K562 (cell line): ENCODE data around the gene DUSP5. TPM values are rescaled to one million over a fixed set of nuclear protein-coding genes. Genes with fewer than 3 reads are reported as not detected.
A peak's percentile ranks its signal among the peaks of the same experiment; 100 is the strongest.

Source experiments
- CREM ChIP-seq: IDR thresholded peaks from 2 replicates; pipeline ENCODE4 v1.6.1; 2014; ENCODE audit warnings: antibody characterized with exemption, low read depth
- ELF1 ChIP-seq: fragments of 200-800 bp; sonication (Bioruptor generic); IDR thresholded peaks from 2 replicates; pipeline ENCODE4 v1.6.1; 2016; ENCODE audit warnings: missing genetic modification characterization, missing compliant biosample characterization
- ESRRA ChIP-seq: fragments of 450-650 bp; IDR thresholded peaks from 2 replicates; pipeline ENCODE4 v1.6.1; 2014; ENCODE audit warnings: low read depth, mild to moderate bottlenecking, moderate library complexity, borderline replicate concordance
- FOXA1 ChIP-seq: fragments of 450-650 bp; IDR thresholded peaks from 2 replicates; pipeline ENCODE4 v1.6.1; 2016; ENCODE audit warnings: mild to moderate bottlenecking, borderline replicate concordance
- HNRNPLL ChIP-seq: fragments of 200-400 bp; formaldehyde crosslinking; IDR thresholded peaks from 2 replicates; pipeline ENCODE4 v1.6.1; 2017; ENCODE audit warnings: low read length, low read depth, mild to moderate bottlenecking; ENCODE audit not compliant: poor library complexity, severe bottlenecking
- KAT7 ChIP-seq: sonication (generic); formaldehyde crosslinking; IDR thresholded peaks from 2 replicates; pipeline ENCODE4 v1.8.0; 2022; ENCODE audit warnings: missing genetic modification reagents, mild to moderate bottlenecking, borderline replicate concordance
- NCOA6 ChIP-seq: fragments of 450-650 bp; IDR thresholded peaks from 2 replicates; pipeline ENCODE4 v1.6.1; 2017; ENCODE audit warnings: mild to moderate bottlenecking
- RBBP5 ChIP-seq: fragments of 200-600 bp; sonication (generic); IDR thresholded peaks from 2 replicates; pipeline ENCODE4 v1.6.1; 2012; ENCODE audit warnings: borderline replicate concordance, mild to moderate bottlenecking, low read length, control low read depth, inconsistent platforms; ENCODE audit not compliant: insufficient read depth, poor library complexity, severe bottlenecking
- SAFB ChIP-seq: fragments of 200-400 bp; formaldehyde crosslinking; IDR thresholded peaks from 2 replicates; pipeline ENCODE4 v1.6.1; 2017; ENCODE audit warnings: low read depth, low read length, borderline replicate concordance
- SPI1 ChIP-seq: IDR thresholded peaks from 2 replicates; pipeline ENCODE4 v1.6.1; 2011; ENCODE audit warnings: low read depth, low read length, control low read depth, borderline replicate concordance
- ZNF311 ChIP-seq: fragments of 250-450 bp; sonication (Bioruptor Pico); IDR thresholded peaks from 2 replicates; pipeline ENCODE4 v1.4.0; 2020; ENCODE audit warnings: mild to moderate bottlenecking, moderate library complexity
- ZNF431 ChIP-seq: sonication (generic); formaldehyde crosslinking; IDR thresholded peaks from 2 replicates; pipeline ENCODE4 v1.8.0; 2022; ENCODE audit warnings: mild to moderate bottlenecking, missing genetic modification reagents
- ZNF551 ChIP-seq: fragments of 250-450 bp; sonication (Bioruptor Pico); IDR thresholded peaks from 2 replicates; pipeline ENCODE4 v1.5.0; 2021; ENCODE audit warnings: mild to moderate bottlenecking, moderate library complexity
- polyA plus RNA-seq, 8 experiments: library from polyadenylated mRNA; depleted of rRNA in 4 of 8; stranded (reverse) in 5 of 8; unstranded in 3 of 8; fragments of >200 nt; fragmentation: Nextera tagmentation in 2 of 8; fragmentation: Illumina TruSeq in 1 of 8; extraction: Ambion mirVana in 2 of 8; extraction: Trizol in 1 of 8; gene quantifications; 2 replicates each; pipeline versions ENCODE4 v1.2.1 to v1.2.3, GENCODE V29; 2011 to 2014; ENCODE audit warnings: inconsistent platforms in 1 of 8, missing spikeins in 1 of 8
- total RNA-seq, 7 experiments: library from RNA; depleted of rRNA in 6 of 7; stranded (reverse); fragments of >200 nt in 6 of 7; fragmentation: Illumina TruSeq in 2 of 7; extraction: Trizol in 2 of 7; gene quantifications; 2 replicates each; pipeline versions ENCODE4 v1.2.1 to v1.2.3, GENCODE V29; 2011 to 2021; ENCODE audit warnings: low replicate concordance in 1 of 7
- TF ChIP-seq, protein P1 (sequence below), 2 experiments: fragments of 450-650 bp in 1 of 2; sonication (generic) in 1 of 2; formaldehyde crosslinking in 1 of 2; IDR thresholded peaks; 2 replicates each; pipeline versions ENCODE4 v1.7.1 to v1.9.0; 2016 to 2022; ENCODE audit warnings: inconsistent platforms in 1 of 2, mild to moderate bottlenecking in 1 of 2, missing genetic modification reagents in 1 of 2

DUSP5 gene
- total and polyA plus RNA-seq, 9 of the 15 experiments (the other 6 are each of a cell fraction or from before 2014, with no cell fraction given) = 0.49 to 3.4 (median 2.0) TPM

GRCh38 chr10:110497438-110498086 is at the start of gene DUSP5 (continued):
- TF ChIP-seq, protein P1, sequence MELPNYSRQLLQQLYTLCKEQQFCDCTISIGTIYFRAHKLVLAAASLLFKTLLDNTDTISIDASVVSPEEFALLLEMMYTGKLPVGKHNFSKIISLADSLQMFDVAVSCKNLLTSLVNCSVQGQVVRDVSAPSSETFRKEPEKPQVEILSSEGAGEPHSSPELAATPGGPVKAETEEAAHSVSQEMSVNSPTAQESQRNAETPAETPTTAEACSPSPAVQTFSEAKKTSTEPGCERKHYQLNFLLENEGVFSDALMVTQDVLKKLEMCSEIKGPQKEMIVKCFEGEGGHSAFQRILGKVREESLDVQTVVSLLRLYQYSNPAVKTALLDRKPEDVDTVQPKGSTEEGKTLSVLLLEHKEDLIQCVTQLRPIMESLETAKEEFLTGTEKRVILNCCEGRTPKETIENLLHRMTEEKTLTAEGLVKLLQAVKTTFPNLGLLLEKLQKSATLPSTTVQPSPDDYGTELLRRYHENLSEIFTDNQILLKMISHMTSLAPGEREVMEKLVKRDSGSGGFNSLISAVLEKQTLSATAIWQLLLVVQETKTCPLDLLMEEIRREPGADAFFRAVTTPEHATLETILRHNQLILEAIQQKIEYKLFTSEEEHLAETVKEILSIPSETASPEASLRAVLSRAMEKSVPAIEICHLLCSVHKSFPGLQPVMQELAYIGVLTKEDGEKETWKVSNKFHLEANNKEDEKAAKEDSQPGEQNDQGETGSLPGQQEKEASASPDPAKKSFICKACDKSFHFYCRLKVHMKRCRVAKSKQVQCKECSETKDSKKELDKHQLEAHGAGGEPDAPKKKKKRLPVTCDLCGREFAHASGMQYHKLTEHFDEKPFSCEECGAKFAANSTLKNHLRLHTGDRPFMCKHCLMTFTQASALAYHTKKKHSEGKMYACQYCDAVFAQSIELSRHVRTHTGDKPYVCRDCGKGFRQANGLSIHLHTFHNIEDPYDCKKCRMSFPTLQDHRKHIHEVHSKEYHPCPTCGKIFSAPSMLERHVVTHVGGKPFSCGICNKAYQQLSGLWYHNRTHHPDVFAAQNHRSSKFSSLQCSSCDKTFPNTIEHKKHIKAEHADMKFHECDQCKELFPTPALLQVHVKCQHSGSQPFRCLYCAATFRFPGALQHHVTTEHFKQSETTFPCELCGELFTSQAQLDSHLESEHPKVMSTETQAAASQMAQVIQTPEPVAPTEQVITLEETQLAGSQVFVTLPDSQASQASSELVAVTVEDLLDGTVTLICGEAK (IDR thresholded peaks at IDR 0.05) = peak; percentile 65
- TF ChIP-seq, protein P1 (CRISPR knock-in tag; IDR thresholded peaks at IDR 0.05) = no peak
- no peak for TF ChIP-seq FOXA1
- TF ChIP-seq ZNF311 = no peak
- TF ChIP-seq RBBP5 = peak; percentile 36
- peak; percentile 90 for TF ChIP-seq CREM
- peak; percentile 35; the same call in 1 of the 2 replicates for TF ChIP-seq ESRRA
- peak; percentile 56; the same call in 1 of the 2 replicates for TF ChIP-seq SAFB
- peak; percentile 96 for TF ChIP-seq HNRNPLL
- TF ChIP-seq ZNF551 (CRISPR knock-in tag) = no peak
- TF ChIP-seq ZNF431 (CRISPR knock-in tag) = no peak
- peak; percentile 61 for TF ChIP-seq SPI1
- TF ChIP-seq NCOA6 = peak; percentile 85
- peak; percentile 61; the same call in 1 of the 2 replicates for TF ChIP-seq ELF1 (tag)
- peak; percentile 44; the same call in 1 of the 2 replicates for TF ChIP-seq KAT7 (CRISPR knock-in tag)
